ENCODE data around the gene CAMK4.
"Not testable (repeated sequence)": the region's sequence is repeated elsewhere in the genome, so short reads cannot be mapped to it uniquely, and the experiment has no call there.

CAMK4 gene

DNA sequence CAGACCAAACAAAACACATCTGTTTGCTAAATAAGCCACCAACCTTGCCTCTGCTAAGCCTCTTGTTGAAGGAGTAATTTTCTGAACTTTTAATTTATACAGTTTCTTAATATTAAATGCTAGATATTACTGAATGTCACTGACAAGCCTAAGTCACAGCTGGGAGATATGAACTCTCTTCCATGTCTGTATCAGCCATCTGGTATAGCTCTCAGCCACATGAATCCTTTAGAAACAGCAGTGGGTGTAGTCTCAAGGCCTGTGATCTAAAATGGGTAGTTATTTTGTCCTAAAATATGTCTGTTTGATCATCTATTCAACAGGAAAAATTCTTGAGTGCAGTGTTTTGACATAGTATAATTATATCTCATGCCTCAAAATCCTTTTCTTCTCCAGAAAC is 97.2 kb downstream of the CAMK4 start:
- Histone ChIP-seq H3K4me3 (ENCODE audit: low read length in 2 of 2) (no peak overlapping the region), H3K27ac (ENCODE audit: low read depth in 2 of 2, low read length in 2 of 2) (no peak overlapping the region), H3K36me3 (ENCODE audit: control insufficient read depth in 2 of 2, insufficient read depth in 2 of 2, low read length in 2 of 2) (no peaks in the 10 kb centered on the region), H3K4me1 (ENCODE audit: control insufficient read depth in 2 of 2, insufficient read depth in 2 of 2, low read length in 2 of 2) (no peaks in the 10 kb centered on the region), H3K9me3 (ENCODE audit: control insufficient read depth in 2 of 2, low read length in 2 of 2) (no peaks in the 10 kb centered on the region), H3K27me3 (ENCODE audit: control insufficient read depth in 2 of 2, insufficient read depth in 2 of 2, low read length in 2 of 2) (no peaks in the 10 kb centered on the region), H3K9ac (ENCODE audit: low read depth in 1 of 2, low read length in 2 of 2) (no peak overlapping the region)

DNA sequence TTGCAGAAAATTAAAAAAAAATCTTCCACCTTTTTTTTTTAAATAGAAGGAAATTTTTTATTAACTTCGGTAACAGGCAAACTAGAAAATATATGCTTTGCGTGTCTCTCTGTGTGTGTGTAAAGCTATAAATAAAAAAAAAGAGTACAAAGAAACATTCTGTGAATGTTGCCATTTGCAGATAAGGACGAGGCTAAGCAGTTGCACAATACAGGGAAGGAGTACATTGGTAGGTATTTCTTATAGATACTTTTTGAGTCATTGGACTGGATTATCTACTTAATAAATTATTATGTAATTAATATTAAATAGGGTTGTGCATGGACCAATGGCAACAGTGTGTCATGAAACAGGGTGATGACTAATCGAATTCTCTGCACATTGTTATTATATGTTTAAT is 102.4 kb downstream of the CAMK4 start:
- Histone ChIP-seq H3K4me1 (ENCODE audit: control insufficient read depth in 2 of 2, insufficient read depth in 2 of 2, low read length in 2 of 2) (no peaks in the 10 kb centered on the region), H3K36me3 (ENCODE audit: control insufficient read depth in 2 of 2, insufficient read depth in 2 of 2, low read length in 2 of 2) (no peaks in the 10 kb centered on the region), H3K4me3 (ENCODE audit: low read length in 2 of 2) (no peak overlapping the region), H3K27me3 (ENCODE audit: control insufficient read depth in 2 of 2, insufficient read depth in 2 of 2, low read length in 2 of 2) (no peaks in the 10 kb centered on the region), H3K9ac (ENCODE audit: low read depth in 1 of 2, low read length in 2 of 2) (no peak overlapping the region), H3K27ac (ENCODE audit: low read depth in 2 of 2, low read length in 2 of 2) (no peak overlapping the region), H3K9me3 (ENCODE audit: control insufficient read depth in 2 of 2, low read length in 2 of 2) (no peaks in the 10 kb centered on the region)

DNA sequence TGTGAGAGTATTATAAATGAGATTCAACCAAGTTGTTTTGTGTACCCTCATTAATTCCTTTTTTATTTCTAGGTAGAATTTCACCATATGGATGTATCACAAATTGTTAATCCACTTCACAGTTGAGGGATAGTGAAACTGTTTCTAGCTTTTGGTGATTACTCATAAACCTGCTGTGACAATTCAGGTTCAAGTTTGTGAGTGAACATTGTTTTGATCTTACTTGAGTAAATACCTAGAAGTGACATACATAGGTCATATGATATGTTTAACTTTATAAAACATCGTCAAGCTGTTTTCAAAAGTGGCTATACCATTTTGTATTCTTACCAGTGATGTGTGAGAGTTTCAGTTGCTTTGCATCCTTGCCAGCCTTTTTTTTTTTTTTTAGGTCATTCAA is 112.9 kb downstream of the CAMK4 start:
- Histone ChIP-seq H3K27ac (ENCODE audit: low read depth in 2 of 2, low read length in 2 of 2) (no peak overlapping the region), H3K9me3 (ENCODE audit: control insufficient read depth in 2 of 2, low read length in 2 of 2) (no peaks in the 10 kb centered on the region), H3K4me3 (ENCODE audit: low read length in 2 of 2) (no peak overlapping the region), H3K4me1 (ENCODE audit: control insufficient read depth in 2 of 2, insufficient read depth in 2 of 2, low read length in 2 of 2) (no peaks in the 10 kb centered on the region), H3K9ac (ENCODE audit: low read depth in 1 of 2, low read length in 2 of 2) (no peak overlapping the region), H3K27me3 (ENCODE audit: control insufficient read depth in 2 of 2, insufficient read depth in 2 of 2, low read length in 2 of 2) (no peaks in the 10 kb centered on the region), H3K36me3 (ENCODE audit: control insufficient read depth in 2 of 2, insufficient read depth in 2 of 2, low read length in 2 of 2) (no peaks in the 10 kb centered on the region)

DNA sequence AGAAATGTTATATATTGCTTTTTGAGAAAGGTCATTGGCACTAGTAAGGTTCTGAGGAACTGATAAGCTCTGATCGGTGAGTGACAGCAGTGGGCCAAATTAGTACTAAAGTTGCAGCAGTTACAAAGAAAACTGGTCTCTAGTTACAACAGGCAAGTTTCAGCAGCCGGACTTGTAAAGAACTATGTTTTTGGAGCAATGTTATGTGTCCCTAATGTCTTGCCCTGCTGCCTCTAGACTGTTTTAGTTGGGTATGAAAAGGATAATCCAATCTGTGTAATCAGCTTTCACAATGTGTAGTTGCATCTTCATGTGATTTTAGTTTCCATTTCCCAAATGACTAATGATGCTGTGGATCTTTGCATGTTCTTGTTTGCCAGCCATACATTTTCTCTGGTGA is 113.5 kb downstream of the CAMK4 start:
- Histone ChIP-seq H3K4me3 (ENCODE audit: low read length in 2 of 2) (no peak overlapping the region), H3K27me3 (ENCODE audit: control insufficient read depth in 2 of 2, insufficient read depth in 2 of 2, low read length in 2 of 2) (no peaks in the 10 kb centered on the region), H3K36me3 (ENCODE audit: control insufficient read depth in 2 of 2, insufficient read depth in 2 of 2, low read length in 2 of 2) (no peaks in the 10 kb centered on the region)

DNA sequence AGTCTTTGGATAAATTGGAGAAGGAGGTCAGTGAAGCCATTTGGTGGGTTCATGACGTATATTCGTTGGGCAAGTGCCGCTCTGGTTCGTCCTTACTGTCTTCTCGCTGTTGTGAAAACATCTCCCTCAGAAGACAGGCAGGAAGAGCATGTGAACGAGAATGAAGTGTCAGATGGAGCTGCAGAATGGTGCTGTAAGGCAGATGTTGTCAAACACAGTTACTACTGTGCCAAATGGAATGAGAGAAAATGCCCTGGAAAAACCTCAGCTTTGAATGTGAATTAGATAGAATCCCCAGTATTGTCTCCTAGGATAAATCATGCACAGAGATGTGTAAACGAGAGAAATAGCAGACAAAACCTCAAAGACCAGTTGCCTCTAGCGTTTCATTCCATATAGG is 121.5 kb downstream of the CAMK4 start:
- no peak overlapping the region for H3K27ac ChIP-seq (ENCODE audit: low read depth in 2 of 2, low read length in 2 of 2)
- no peaks in the 10 kb centered on the region for H3K27me3 ChIP-seq (ENCODE audit: control insufficient read depth in 2 of 2, insufficient read depth in 2 of 2, low read length in 2 of 2)
- H3K9me3 ChIP-seq (ENCODE audit: control insufficient read depth in 2 of 2, low read length in 2 of 2), result no peaks in the 10 kb centered on the region
- no peak overlapping the region for H3K9ac ChIP-seq (ENCODE audit: low read depth in 1 of 2, low read length in 2 of 2)
- no peaks in the 10 kb centered on the region for H3K4me1 ChIP-seq (ENCODE audit: control insufficient read depth in 2 of 2, insufficient read depth in 2 of 2, low read length in 2 of 2)
- no peaks in the 10 kb centered on the region for H3K36me3 ChIP-seq (ENCODE audit: control insufficient read depth in 2 of 2, insufficient read depth in 2 of 2, low read length in 2 of 2)
- H3K4me3 ChIP-seq (ENCODE audit: low read length in 2 of 2), result no peak overlapping the region

More for the DNA sequence above, 113.5 kb downstream of the CAMK4 start:
- H3K4me1 ChIP-seq (ENCODE audit: control insufficient read depth in 2 of 2, insufficient read depth in 2 of 2, low read length in 2 of 2), result no peaks in the 10 kb centered on the region
- no peaks in the 10 kb centered on the region for H3K9me3 ChIP-seq (ENCODE audit: control insufficient read depth in 2 of 2, low read length in 2 of 2)
- no peak overlapping the region for H3K27ac ChIP-seq (ENCODE audit: low read depth in 2 of 2, low read length in 2 of 2)
- no peak overlapping the region for H3K9ac ChIP-seq (ENCODE audit: low read depth in 1 of 2, low read length in 2 of 2)

DNA sequence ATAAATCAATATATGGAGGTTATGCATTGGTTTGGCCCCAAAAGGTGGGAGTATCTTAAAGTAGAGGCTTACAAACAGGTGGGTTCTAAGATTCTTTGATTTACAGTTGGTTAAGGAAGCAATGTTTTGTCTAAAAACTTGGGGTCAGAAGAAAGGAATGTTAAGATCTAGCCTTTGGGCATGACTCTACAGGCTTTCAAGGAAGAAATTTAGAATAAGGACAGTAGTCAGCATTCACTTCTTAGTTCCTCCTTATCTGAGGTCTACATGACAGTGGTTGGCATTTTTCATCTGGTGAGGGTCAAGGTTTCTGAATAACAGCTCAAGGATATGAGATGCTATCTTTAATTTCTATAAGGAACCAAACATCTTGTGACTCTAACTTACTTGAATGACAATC is 122.8 kb downstream of the CAMK4 start:
- no peak overlapping the region for H3K4me3 ChIP-seq (ENCODE audit: low read length in 2 of 2)
- no peaks in the 10 kb centered on the region for H3K9me3 ChIP-seq (ENCODE audit: control insufficient read depth in 2 of 2, low read length in 2 of 2)
- no peaks in the 10 kb centered on the region for H3K36me3 ChIP-seq (ENCODE audit: control insufficient read depth in 2 of 2, insufficient read depth in 2 of 2, low read length in 2 of 2)
- no peaks in the 10 kb centered on the region for H3K4me1 ChIP-seq (ENCODE audit: control insufficient read depth in 2 of 2, insufficient read depth in 2 of 2, low read length in 2 of 2)
- H3K27me3 ChIP-seq (ENCODE audit: control insufficient read depth in 2 of 2, insufficient read depth in 2 of 2, low read length in 2 of 2), result no peaks in the 10 kb centered on the region
- H3K9ac ChIP-seq (ENCODE audit: low read depth in 1 of 2, low read length in 2 of 2), result no peak overlapping the region
- H3K27ac ChIP-seq (ENCODE audit: low read depth in 2 of 2, low read length in 2 of 2), result no peak overlapping the region

DNA sequence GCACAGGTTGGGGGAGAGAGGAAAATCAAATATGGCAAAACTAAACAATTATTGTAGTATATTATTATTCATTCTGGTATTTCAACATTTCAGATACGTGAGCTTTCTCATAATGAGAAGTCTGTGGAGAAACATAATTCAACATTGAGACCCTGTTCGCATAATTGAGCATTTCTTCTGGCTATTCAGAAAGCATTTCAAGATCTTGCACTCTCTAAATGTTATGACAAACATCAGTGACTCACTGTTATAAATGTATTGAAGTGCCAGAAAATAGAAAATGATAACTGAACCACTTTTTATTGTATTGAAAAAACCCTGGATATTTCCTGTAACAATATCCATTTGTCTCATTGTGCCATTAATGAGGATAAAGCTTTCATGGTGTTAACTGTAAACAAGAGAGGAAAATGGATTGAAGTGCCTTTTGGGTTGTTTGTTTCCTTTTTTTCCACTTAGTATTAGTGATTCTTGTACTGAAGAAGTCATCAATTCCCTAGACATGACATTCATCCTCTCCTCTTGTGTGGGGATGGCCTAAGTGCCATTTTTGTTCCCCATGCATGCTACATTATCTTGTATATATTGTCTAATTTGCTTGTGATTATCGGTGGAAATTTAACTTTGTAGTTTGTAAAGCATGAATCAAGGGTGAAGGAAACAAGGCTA is 124.6 kb downstream of the CAMK4 start:
- Histone ChIP-seq H3K9ac (ENCODE audit: low read depth in 1 of 2, low read length in 2 of 2) (no peak overlapping the region), H3K4me1 (ENCODE audit: control insufficient read depth in 2 of 2, insufficient read depth in 2 of 2, low read length in 2 of 2) (no peaks in the 10 kb centered on the region), H3K36me3 (ENCODE audit: control insufficient read depth in 2 of 2, insufficient read depth in 2 of 2, low read length in 2 of 2) (no peaks in the 10 kb centered on the region), H3K27me3 (ENCODE audit: control insufficient read depth in 2 of 2, insufficient read depth in 2 of 2, low read length in 2 of 2) (no peaks in the 10 kb centered on the region), H3K4me3 (ENCODE audit: low read length in 2 of 2) (no peak overlapping the region), H3K9me3 (ENCODE audit: control insufficient read depth in 2 of 2, low read length in 2 of 2) (no peaks in the 10 kb centered on the region), H3K27ac (ENCODE audit: low read depth in 2 of 2, low read length in 2 of 2) (no peak overlapping the region)

DNA sequence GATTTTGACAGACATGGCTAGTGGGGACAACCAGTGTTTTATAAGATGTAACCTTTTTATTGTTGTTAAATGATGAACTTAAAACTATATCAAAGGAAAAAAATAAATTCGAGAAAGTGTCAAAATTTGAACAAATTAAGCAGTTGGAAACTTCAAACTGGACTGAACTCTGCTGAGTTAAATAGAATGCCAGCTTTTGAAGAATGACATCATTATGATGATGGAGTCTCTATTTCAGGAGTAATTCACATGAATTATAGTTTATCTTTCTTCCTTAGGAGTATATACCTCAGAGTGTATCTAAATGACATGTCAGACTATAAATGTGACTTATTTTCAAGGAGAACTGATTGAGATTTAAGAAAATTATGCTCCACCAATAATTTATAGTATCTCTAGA is 125.2 kb downstream of the CAMK4 start:
- Histone ChIP-seq H3K4me3 (ENCODE audit: low read length in 2 of 2) (no peak overlapping the region), H3K36me3 (ENCODE audit: control insufficient read depth in 2 of 2, insufficient read depth in 2 of 2, low read length in 2 of 2) (no peaks in the 10 kb centered on the region), H3K27me3 (ENCODE audit: control insufficient read depth in 2 of 2, insufficient read depth in 2 of 2, low read length in 2 of 2) (no peaks in the 10 kb centered on the region), H3K27ac (ENCODE audit: low read depth in 2 of 2, low read length in 2 of 2) (no peak overlapping the region), H3K9me3 (ENCODE audit: control insufficient read depth in 2 of 2, low read length in 2 of 2) (no peaks in the 10 kb centered on the region), H3K9ac (ENCODE audit: low read depth in 1 of 2, low read length in 2 of 2) (no peak overlapping the region), H3K4me1 (ENCODE audit: control insufficient read depth in 2 of 2, insufficient read depth in 2 of 2, low read length in 2 of 2) (no peaks in the 10 kb centered on the region)

DNA sequence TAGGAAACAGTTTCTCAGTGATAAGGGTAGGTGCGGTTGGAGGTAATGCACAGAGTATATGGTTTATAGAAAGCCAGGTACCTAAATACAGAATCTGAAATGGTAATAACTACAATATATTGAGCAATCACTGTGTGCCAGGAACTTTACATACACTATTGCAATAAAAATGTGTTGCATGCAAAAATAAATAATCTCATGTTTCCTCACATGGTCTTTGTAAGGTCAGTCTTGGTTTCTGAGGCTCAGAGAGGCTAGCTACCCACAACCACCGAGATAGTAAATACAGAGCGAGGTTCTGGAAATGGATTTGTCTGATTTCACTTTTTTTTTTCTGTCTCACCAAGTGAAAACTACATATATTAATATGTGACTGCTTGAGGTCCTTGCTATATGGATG is 128.9 kb downstream of the CAMK4 start:
- Histone ChIP-seq H3K36me3 (ENCODE audit: control insufficient read depth in 2 of 2, insufficient read depth in 2 of 2, low read length in 2 of 2) (no peaks in the 10 kb centered on the region), H3K27ac (ENCODE audit: low read depth in 2 of 2, low read length in 2 of 2) (no peak overlapping the region), H3K4me3 (ENCODE audit: low read length in 2 of 2) (no peak overlapping the region), H3K4me1 (ENCODE audit: control insufficient read depth in 2 of 2, insufficient read depth in 2 of 2, low read length in 2 of 2) (no peaks in the 10 kb centered on the region), H3K9me3 (ENCODE audit: control insufficient read depth in 2 of 2, low read length in 2 of 2) (no peaks in the 10 kb centered on the region), H3K9ac (ENCODE audit: low read depth in 1 of 2, low read length in 2 of 2) (no peak overlapping the region), H3K27me3 (ENCODE audit: control insufficient read depth in 2 of 2, insufficient read depth in 2 of 2, low read length in 2 of 2) (no peaks in the 10 kb centered on the region)

DNA sequence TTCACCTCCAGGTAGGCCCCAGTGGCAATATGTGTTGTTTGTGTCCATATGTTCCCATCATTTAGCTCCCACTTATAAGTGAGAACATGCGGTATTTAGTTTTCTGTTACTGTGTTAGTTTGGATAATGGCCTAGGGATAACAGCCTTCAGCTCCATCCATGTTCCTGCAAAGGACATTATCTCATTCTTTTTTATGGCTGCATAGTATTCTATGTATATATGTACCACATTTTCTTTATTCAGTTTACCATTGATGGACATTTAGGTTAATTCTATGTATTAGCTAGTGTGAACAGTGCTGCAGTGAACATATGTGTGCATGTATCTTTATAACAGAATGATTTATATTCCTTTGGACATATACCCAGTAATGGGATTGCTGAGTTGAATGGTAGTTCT is 134.5 kb downstream of the CAMK4 start:
- not testable (repeated sequence) for H3K9ac ChIP-seq (ENCODE audit: low read depth in 1 of 2, low read length in 2 of 2); H3K9me3 ChIP-seq (ENCODE audit: control insufficient read depth in 2 of 2, low read length in 2 of 2); H3K4me1 ChIP-seq (ENCODE audit: control insufficient read depth in 2 of 2, insufficient read depth in 2 of 2, low read length in 2 of 2); H3K27ac ChIP-seq (ENCODE audit: low read depth in 2 of 2, low read length in 2 of 2); H3K36me3 ChIP-seq (ENCODE audit: control insufficient read depth in 2 of 2, insufficient read depth in 2 of 2, low read length in 2 of 2); H3K4me3 ChIP-seq (ENCODE audit: low read length in 2 of 2); H3K27me3 ChIP-seq (ENCODE audit: control insufficient read depth in 2 of 2, insufficient read depth in 2 of 2, low read length in 2 of 2)

DNA sequence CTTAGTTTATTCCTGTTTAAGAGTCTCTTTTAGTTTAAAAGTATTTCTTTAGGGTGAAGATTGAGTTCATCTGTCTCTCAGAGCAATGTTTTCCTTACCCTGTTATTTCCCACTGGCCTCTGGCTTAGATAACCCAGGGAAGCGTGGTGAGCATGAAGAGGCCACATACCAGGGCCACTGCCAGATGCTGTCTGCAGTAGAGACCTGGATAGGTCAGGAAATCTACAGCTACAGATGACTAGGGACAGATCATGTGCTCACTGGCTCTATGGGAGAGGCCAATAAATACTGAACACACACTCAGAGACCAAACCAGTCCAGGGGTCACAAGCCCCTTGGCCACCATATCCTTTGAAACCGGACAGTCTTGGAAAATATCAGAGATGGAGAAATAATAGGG is 136.0 kb downstream of the CAMK4 start:
- Histone ChIP-seq H3K9me3 (ENCODE audit: control insufficient read depth in 2 of 2, low read length in 2 of 2) (no peaks in the 10 kb centered on the region), H3K9ac (ENCODE audit: low read depth in 1 of 2, low read length in 2 of 2) (no peak overlapping the region), H3K4me1 (ENCODE audit: control insufficient read depth in 2 of 2, insufficient read depth in 2 of 2, low read length in 2 of 2) (no peaks in the 10 kb centered on the region), H3K27me3 (ENCODE audit: control insufficient read depth in 2 of 2, insufficient read depth in 2 of 2, low read length in 2 of 2) (no peaks in the 10 kb centered on the region), H3K27ac (ENCODE audit: low read depth in 2 of 2, low read length in 2 of 2) (no peak overlapping the region), H3K4me3 (ENCODE audit: low read length in 2 of 2) (no peak overlapping the region), H3K36me3 (ENCODE audit: control insufficient read depth in 2 of 2, insufficient read depth in 2 of 2, low read length in 2 of 2) (no peaks in the 10 kb centered on the region)

Data from mucosa of rectum (tissue), 2 donors.